ENCODE measurements around the gene NBDY. TPM values are rescaled to one million over a fixed set of nuclear protein-coding genes. Genes with fewer than 3 reads are reported as not detected.
A peak's percentile ranks its signal among the peaks of the same experiment; 100 is the strongest.
"Not testable (repeated sequence)": the region's sequence is repeated elsewhere in the genome, so short reads cannot be mapped to it uniquely, and the experiment has no call there.

NBDY gene
- total RNA-seq, 1 donor from 2014 or later, result 15.4 TPM

DNA sequence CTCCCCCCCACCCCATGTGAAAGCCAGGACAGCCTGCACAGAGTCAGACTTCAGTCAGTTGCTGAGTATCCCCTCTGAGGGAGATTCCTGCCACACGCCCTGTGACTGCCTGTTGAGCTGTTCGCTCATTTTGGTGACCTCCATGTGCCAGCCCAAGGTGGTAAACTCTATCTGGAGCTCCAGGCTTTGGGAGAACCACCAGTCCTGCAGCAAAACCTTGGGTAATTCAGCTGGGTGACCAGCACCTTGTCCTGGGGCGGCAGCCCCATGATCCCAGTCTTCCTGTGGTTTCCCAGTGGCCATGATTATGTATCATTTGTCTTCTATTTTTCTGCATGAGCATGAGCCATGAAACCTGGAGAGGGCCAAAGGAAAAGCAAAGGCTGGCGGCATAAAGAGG is 73.4 kb downstream of the NBDY start:
- peak overlapping the region in 1 of 2 donors; percentile 83 for H3K27ac ChIP-seq
- TF ChIP-seq, protein P1, sequence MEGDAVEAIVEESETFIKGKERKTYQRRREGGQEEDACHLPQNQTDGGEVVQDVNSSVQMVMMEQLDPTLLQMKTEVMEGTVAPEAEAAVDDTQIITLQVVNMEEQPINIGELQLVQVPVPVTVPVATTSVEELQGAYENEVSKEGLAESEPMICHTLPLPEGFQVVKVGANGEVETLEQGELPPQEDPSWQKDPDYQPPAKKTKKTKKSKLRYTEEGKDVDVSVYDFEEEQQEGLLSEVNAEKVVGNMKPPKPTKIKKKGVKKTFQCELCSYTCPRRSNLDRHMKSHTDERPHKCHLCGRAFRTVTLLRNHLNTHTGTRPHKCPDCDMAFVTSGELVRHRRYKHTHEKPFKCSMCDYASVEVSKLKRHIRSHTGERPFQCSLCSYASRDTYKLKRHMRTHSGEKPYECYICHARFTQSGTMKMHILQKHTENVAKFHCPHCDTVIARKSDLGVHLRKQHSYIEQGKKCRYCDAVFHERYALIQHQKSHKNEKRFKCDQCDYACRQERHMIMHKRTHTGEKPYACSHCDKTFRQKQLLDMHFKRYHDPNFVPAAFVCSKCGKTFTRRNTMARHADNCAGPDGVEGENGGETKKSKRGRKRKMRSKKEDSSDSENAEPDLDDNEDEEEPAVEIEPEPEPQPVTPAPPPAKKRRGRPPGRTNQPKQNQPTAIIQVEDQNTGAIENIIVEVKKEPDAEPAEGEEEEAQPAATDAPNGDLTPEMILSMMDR (IDR thresholded peaks at IDR 0.05), result no peak
- H3K27me3 ChIP-seq, result no peaks in the 10 kb centered on the region
- intact Hi-C loops (cut with DNase I), result no loop called here
- H3K4me1 ChIP-seq, result peaks cover 0 to 12% of the 10 kb centered on the region in 2 donors
- H3K4me3 ChIP-seq, result peak overlapping the region in 1 of 2 donors; percentile 72
- no peaks in the 10 kb centered on the region for H3K36me3 ChIP-seq
- DNase-seq (ENCODE audit: low spot score in 2 of 2), result peak in 1 of 2 donors; percentile 63
- no peaks in the 10 kb centered on the region for H3K9me3 ChIP-seq

DNA sequence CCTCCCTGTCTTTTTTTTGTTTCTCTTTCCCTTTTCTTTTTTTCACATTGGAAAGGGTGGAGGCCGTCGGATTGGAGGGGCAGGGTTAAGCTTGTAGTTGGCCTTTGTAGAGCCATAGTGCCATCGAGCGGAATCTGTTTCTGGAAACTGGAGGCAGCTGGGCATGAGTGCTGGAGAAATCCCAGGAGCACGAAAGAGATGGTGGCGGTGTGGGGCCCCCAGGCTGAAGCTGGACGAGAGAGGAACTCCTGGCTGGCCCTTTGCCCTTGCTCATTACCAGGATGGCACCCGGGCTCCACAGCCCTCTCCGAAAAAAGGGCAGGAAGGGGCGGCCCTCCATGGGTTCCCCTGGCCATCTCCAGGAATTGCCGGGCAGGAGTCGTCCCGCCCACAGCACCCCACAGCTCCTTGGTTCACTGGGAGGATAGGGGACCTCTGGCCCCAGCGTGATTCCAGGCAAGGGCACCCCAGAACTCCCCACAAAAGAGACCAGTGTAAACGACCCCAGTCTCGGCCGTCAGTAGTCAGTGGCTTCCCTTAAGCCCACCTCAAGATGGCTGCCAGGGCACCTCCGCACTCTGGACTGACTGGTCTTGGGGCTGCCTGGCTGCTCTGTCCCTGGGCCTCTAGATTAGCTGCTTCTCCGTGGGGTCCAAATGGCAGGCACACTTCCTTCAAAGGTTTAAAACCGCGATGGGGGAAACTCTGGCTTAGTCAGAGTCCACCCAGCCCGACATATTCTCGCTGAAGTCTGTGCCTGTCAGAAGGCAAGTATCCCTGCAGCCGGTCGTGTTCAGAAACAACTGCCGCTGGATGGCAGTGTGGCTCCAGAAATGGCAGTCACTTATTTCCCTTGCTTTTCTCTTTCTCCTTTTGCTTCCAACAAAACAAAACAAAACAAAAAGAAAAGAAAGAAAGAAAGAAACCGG is 74.1 kb downstream of the NBDY start:
- Histone ChIP-seq H3K9me3 (no peaks in the 10 kb centered on the region), H3K36me3 (no peaks in the 10 kb centered on the region), H3K4me1 (peaks cover 0 to 8% of the 10 kb centered on the region in 2 donors), H3K27me3 (no peaks in the 10 kb centered on the region), H3K4me3 (peak overlapping the region; percentile 50 to 72), H3K27ac (peak overlapping the region; percentile 83 to 88)
- TF ChIP-seq, protein P1 (IDR thresholded peaks at IDR 0.05), result peak; percentile 64 to 72 (median 65)
- DNase-seq (ENCODE audit: low spot score in 2 of 2), result peak in 1 of 2 donors; percentile 90
- intact Hi-C loops (cut with DNase I), result loop anchor here (1.0 kb wide), 1 partner anchor 175 kb away; no protein-coding TSS in a partner anchor

DNA sequence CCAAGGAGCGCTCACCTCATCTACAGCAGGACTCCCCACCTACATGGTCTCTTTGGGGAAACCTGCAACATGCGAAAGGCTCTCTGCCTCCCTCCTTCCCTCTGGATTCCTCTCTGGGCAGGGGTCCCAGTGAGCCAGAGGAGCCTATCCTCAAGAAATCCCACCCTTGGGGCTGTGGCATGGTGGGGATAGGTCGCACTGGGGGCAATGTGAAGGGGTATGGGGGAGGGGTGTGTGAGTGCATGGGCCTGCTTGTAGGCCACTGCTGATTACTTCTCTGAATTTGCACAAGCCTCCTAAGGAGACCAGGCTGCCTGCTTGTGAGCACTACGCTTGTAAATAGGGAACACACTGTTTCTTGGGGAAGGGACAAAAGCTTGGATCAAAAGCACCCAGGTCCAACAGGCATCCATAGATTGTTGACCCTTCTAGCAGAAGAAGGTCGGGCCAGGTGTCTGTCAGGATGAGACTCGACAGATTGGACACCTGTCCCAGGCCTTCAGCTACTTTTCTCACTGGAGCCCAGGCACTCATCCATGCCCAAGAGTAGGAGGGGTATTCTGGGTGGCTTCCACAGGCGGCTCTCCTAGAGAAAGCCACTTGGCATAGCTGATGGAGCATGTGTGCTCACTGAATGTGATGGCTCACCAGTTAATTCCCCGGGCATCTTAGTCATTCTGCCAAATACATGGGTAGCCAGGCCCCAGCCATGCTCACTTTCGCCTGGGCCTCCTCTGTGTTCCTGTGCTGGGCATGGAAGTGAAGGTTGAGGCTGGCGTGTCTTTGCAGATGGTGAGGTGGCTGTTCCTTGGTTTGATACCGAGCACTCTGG is 75.0 kb downstream of the NBDY start:
- Histone ChIP-seq H3K27me3 (no peaks in the 10 kb centered on the region), H3K9me3 (no peaks in the 10 kb centered on the region), H3K27ac (peak overlapping the region; percentile 83 to 88), H3K36me3 (no peaks in the 10 kb centered on the region), H3K4me1 (peaks cover 0 to 5% of the 10 kb centered on the region in 2 donors), H3K4me3 (peak overlapping the region; percentile 50 to 72)
- peak in 1 of 2 donors; percentile 68 for DNase-seq (ENCODE audit: low spot score in 2 of 2)
- TF ChIP-seq, protein P1 (IDR thresholded peaks at IDR 0.05), result no peak
- intact Hi-C loops (cut with DNase I), result loop anchor here (1.0 kb wide), 1 partner anchor 174 kb away; no protein-coding TSS in a partner anchor

DNA sequence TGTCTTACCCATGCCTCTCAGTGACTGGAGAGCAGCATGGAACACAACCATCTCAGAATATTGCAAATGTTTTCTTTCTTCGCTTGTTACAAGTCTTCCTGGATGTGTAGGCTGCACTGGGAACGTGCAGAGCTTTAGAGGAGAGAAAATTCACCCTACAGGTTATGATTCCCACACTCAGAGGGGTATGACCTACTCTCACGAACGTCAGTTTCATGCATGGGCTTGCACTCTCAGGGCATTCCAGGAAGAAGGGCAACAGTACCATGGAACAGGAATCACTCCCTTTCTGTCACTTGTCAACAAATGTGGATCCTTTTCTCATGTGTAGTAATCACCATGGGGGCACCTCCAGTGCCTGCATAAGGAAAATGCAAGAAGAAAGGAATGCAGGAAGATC is 75.8 kb downstream of the NBDY start:
- intact Hi-C loops (cut with DNase I), result no loop called here
- Histone ChIP-seq H3K36me3 (no peaks in the 10 kb centered on the region), H3K4me3 (no peak overlapping the region), H3K27ac (no peak overlapping the region), H3K27me3 (no peaks in the 10 kb centered on the region), H3K4me1 (peaks cover 0 to 5% of the 10 kb centered on the region in 2 donors), H3K9me3 (no peaks in the 10 kb centered on the region)
- TF ChIP-seq, protein P1 (IDR thresholded peaks at IDR 0.05), result no peak
- no peak for DNase-seq (ENCODE audit: low spot score in 2 of 2)

DNA sequence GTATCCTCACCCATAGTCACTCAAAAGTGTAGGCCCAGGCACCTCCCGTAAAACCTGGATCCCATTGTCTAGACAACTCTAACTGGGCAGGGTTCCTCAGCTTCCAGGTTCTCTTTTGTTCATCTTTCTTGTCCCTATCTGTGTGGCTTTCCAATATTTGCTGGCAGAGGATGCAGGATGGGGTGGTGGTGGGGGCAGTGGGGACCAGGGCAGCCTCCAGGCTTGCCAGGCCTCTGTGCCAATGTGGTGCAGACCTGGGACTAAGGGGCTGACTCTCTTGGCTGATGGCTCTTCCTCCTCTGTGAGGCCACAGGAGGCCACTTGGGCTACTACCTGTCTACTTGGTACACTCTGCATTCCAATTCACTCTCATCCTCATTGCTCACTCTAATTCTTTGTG is 76.4 kb downstream of the NBDY start:
- Histone ChIP-seq H3K27me3 (no peaks in the 10 kb centered on the region), H3K9me3 (no peaks in the 10 kb centered on the region), H3K4me1 (peaks cover 0 to 5% of the 10 kb centered on the region in 2 donors), H3K27ac (no peak overlapping the region), H3K36me3 (no peaks in the 10 kb centered on the region), H3K4me3 (no peak overlapping the region)
- DNase-seq (ENCODE audit: low spot score in 2 of 2), result no peak
- TF ChIP-seq, protein P1 (IDR thresholded peaks at IDR 0.05), result no peak
- intact Hi-C loops (cut with DNase I), result no loop called here

DNA sequence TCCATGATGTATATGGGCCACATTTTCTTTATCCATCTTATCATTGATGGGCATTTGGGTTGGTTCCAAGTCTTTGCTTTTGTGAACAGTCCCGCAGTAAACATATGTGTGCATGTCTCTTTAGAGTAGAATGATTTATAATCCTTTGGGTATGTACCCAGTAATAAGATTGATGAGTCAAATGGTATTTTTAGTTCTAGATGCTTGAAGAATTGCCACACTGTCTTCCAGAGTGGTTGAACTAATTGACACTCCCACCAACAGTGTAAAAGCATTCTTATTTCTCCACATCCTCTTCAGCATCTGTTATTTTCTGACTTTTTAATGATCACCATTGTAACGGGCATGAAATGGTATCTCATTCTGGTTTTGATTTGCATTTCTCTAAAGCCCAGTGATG is 77.1 kb downstream of the NBDY start:
- H3K4me1 ChIP-seq; H3K36me3 ChIP-seq; intact Hi-C loops (cut with DNase I); H3K27me3 ChIP-seq; DNase-seq (ENCODE audit: low spot score in 2 of 2); H3K4me3 ChIP-seq; H3K9me3 ChIP-seq; H3K27ac ChIP-seq: not testable (repeated sequence)
